Effector memory CD4-positive, alpha-beta T cell (primary cell): ENCODE results near the gene CEP72.
"Not testable (repeated sequence)": the region's sequence is repeated elsewhere in the genome, so short reads cannot be mapped to it uniquely, and the experiment has no call there.

Experiments used
- DNase-seq, 3 donors: peaks; one replicate each; pipeline ENCODE4 v3.0.0-alpha.2; 2020
- H3K27ac ChIP-seq: 2 replicates; pipeline ENCODE4 v1.7.0; 2013; ENCODE audit warnings: mild to moderate bottlenecking, low read length, moderate library complexity; ENCODE audit not compliant: insufficient read depth, poor library complexity, severe bottlenecking
- H3K27me3 ChIP-seq: replicated peaks from 2 replicates; pipeline ENCODE4 v1.7.0; 2013; ENCODE audit warnings: mild to moderate bottlenecking, low read length; ENCODE audit not compliant: insufficient read depth, control insufficient read depth, poor library complexity, severe bottlenecking
- H3K36me3 ChIP-seq: 2 replicates; pipeline ENCODE4 v1.7.0; 2013; ENCODE audit warnings: mild to moderate bottlenecking, low read length, moderate library complexity; ENCODE audit not compliant: control insufficient read depth, insufficient read depth
- H3K4me1 ChIP-seq: 2 replicates; pipeline ENCODE4 v1.7.0; 2013; ENCODE audit warnings: low read length, mild to moderate bottlenecking; ENCODE audit not compliant: control insufficient read depth, insufficient read depth, poor library complexity, severe bottlenecking
- H3K4me3 ChIP-seq: 2 replicates; pipeline ENCODE4 v1.7.0; 2013; ENCODE audit warnings: low read length, low read depth, mild to moderate bottlenecking; ENCODE audit not compliant: insufficient read depth, poor library complexity, severe bottlenecking
- H3K9me3 ChIP-seq: 2 replicates; pipeline ENCODE4 v1.7.0; 2013; ENCODE audit warnings: mild to moderate bottlenecking, low read length, moderate library complexity; ENCODE audit not compliant: control insufficient read depth

CEP72 gene

GRCh38 chr5:681317-682191 is 69.4 kb downstream of the CEP72 start:
- not testable (repeated sequence) for H3K36me3 ChIP-seq, H3K4me1 ChIP-seq, DNase-seq, H3K4me3 ChIP-seq, H3K27ac ChIP-seq, H3K27me3 ChIP-seq, H3K9me3 ChIP-seq

- not testable (repeated sequence) for H3K36me3 ChIP-seq, DNase-seq, H3K4me3 ChIP-seq, H3K27me3 ChIP-seq, H3K9me3 ChIP-seq, H3K27ac ChIP-seq, H3K4me1 ChIP-seq
These were observed 70.1 kb downstream of the CEP72 start for GRCh38 chr5:682216-682615.

- not testable (repeated sequence) for H3K4me1 ChIP-seq, DNase-seq, H3K27ac ChIP-seq, H3K36me3 ChIP-seq, H3K27me3 ChIP-seq, H3K9me3 ChIP-seq, H3K4me3 ChIP-seq
These were observed 70.7 kb downstream of the CEP72 start for GRCh38 chr5:682651-683358.

DNA sequence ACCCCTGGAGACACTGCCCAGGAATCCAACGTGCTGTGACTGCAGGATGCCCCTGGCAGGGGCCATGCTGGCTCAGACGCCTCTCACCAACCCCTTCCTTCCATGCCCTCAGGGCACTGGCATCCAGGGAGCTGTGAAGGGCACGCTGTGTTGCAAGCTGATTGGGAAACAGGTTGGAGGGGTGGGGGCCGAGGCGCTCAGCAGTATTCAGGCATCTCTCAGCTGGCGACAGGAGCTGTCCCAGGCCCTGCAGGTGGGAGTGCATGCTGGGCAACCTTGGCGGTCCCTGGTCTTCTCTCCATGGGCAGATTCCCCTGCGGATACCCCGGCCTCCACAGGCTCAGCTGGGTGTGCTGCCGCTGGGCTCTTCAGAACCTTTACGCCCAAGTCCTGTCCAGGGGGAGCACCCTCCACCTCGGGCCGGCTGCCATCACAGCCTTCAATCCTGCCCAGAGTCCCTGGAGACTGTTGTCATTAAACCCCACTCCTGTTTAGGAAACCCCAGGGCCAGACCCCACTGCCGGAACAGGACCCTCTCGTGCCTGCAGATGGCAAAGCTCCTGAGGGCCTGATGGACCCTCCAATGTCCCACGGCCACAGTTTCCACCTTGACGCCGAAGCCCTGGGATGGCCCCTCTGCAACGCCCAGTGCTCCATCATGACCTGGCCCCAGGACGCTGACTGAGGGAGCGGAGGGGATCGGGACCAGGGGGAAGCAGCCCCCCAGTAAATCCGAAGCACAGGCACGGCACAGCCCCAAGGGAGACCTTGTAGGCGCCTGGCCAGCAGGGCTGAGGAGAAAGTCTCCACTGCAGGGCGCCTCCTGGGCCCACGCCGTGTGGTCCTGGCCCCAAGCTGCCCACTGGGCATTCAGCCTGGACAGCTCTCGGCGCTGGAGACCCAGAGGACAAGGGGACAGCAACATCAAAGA is 71.7 kb downstream of the CEP72 start:
- Histone ChIP-seq H3K36me3 (no peaks in the 10 kb centered on the region), H3K9me3 (no peaks in the 10 kb centered on the region), H3K27ac (no peak overlapping the region), H3K4me1 (no peaks in the 10 kb centered on the region), H3K4me3 (no peak overlapping the region), H3K27me3 (no peaks in the 10 kb centered on the region)
- DNase-seq, result no peak

DNA sequence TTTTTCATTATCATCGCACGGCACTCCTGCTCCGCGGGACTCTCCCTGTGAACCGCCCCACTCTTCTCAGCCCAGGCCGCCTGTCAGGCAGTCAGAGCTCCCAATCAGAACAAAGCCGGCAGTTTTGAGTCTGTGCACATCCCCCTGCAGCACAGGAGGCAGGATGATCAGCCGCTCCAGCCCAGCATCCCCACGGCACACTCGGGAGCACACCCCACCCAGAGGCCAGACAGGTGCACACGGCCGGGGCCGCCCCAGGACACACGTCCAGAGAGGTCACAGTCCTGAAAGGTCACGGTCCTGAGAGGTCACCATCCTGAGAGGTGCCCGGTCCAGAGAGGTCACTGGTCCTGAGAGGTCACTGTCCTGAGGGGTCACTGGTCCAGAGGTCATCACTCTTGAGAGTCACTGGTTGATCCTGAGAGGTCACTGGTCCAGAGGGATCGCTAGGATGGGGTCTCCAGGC is 72.6 kb downstream of the CEP72 start:
- H3K36me3 ChIP-seq, result no peaks in the 10 kb centered on the region

DNA sequence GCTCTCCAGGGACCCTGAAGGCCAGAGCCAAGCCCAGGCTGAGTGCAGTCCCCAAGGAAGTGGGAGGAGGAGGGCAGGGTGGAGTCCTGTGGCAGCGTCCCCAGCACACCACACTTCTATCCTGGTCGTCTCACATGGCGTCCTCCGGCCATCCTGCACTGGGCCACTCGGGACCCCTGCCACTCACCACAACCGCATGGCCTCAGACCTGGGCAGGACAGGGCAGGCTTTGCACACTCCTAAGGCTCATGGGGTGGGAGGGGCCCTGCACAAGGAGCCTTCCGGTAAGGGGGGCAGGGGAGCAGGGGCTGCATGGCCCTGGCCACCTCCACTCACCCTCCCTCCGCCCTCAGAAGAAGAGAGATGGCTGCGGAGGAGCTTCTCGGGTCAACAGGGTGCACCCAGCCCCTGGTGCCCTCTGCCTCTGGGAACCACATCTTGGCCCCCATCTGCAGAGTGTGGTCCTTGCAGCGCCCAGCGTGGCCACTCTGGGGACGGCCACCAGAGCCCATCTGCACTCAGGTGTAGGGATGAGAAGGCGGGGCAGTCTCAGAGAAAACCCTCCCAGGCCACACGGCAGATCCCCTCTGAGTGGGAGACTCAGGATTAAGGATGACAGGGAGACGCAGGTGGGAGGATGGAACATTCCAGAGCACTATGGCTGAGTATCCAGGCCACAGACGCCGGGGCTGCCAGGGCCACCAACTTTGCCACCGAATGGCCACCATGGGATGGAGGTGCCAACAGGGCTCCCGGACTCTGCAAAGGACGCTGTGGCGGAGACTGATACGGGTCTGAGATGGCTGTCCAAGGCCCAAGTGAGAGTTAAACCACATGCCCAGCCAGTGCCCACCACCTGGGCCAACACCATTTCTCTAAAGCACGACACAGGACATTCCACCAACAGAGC is 73.4 kb downstream of the CEP72 start:
- DNase-seq, result no peak
- no peaks in the 10 kb centered on the region for H3K27me3 ChIP-seq
- no peaks in the 10 kb centered on the region for H3K36me3 ChIP-seq
- H3K4me1 ChIP-seq, result no peaks in the 10 kb centered on the region
- H3K27ac ChIP-seq, result no peak overlapping the region
- no peak overlapping the region for H3K4me3 ChIP-seq
- H3K9me3 ChIP-seq, result no peaks in the 10 kb centered on the region

More for the DNA sequence above, 72.6 kb downstream of the CEP72 start:
- no peak for DNase-seq
- Histone ChIP-seq H3K4me1 (no peaks in the 10 kb centered on the region), H3K9me3 (no peaks in the 10 kb centered on the region), H3K27me3 (no peaks in the 10 kb centered on the region), H3K27ac (no peak overlapping the region), H3K4me3 (no peak overlapping the region)

DNA sequence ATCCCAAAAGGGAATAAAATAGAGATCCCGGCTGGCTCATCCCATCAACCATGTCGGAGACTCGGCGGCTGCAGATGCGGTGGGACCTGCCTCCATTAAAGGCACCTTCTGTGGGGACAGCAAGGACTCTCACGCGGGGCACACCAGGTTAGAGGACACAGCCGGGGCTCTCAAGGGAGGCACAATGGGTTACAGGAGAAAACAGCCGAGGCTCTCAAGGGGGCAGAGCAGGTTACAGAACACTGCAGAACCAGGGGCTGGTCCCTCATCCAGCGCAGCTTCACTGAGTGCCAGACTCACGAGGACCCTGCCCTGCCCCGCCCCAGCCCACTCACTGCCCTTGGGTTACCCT is 74.0 kb downstream of the CEP72 start:
- not testable (repeated sequence) for H3K27me3 ChIP-seq, H3K4me3 ChIP-seq, H3K4me1 ChIP-seq, DNase-seq, H3K27ac ChIP-seq, H3K36me3 ChIP-seq, H3K9me3 ChIP-seq

DNA sequence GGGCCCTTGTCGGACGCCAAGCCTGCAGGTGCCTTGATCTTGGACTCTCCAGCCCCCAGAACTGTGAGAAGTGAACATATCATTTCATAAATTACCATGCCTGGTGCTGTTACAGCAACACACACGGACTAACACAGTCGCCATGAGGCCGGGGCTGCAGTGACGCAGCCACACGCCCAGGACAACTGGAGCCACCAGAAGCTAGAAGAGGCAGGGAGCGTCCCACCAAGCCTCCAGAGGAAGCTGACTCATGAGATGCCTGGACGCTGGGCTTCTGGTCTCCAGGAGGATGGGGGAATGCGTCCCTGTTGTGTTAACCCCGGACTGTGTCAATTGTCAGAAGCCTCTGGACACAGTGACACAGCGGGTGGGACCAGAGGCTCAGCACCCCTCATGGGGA is 74.8 kb downstream of the CEP72 start:
- DNase-seq, H3K27ac ChIP-seq, H3K4me1 ChIP-seq, H3K4me3 ChIP-seq, H3K27me3 ChIP-seq, H3K9me3 ChIP-seq, H3K36me3 ChIP-seq: not testable (repeated sequence)

- not testable (repeated sequence) for H3K4me3 ChIP-seq, H3K27ac ChIP-seq, H3K36me3 ChIP-seq, H3K4me1 ChIP-seq, H3K9me3 ChIP-seq, H3K27me3 ChIP-seq, DNase-seq
These were observed 76.3 kb downstream of the CEP72 start for GRCh38 chr5:688348-689010.
